Stimulated activated CD8-positive, alpha-beta memory T cell treated with anti-CD3 and anti-CD28 coated beads, Interleukin-4, amount 100 ng/mL, for 48 hours (primary cell): ENCODE data around the gene ASIC2.

Source experiments
- DNase-seq: peaks from one replicate; pipeline ENCODE4 v3.0.0-alpha.2; 2020

Gene ASIC2

GRCh38 chr17:33287096-33287725, 5.9 kb downstream of the ASIC2 start:
- DNase-seq: no peak

DNA sequence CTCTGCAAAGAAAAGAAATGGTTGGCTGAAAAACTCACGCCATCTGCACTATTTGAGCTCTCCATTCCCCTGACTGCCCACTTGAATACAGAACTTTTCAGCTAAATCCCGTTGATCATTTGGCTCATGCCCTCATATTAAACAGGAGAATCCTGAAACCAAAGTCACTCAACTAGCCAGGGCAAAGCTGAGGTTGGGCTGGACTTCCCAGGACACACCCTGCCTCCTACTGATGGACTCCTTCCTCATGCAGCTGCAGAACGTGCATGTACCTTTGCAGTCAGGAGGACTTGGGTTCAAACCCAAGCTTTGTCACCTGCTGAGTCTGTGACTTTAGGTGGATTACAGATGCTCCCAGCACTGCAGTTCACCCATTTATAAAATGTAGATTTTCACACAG, 7.7 kb downstream of the ASIC2 start:
- DNase-seq: no peak

DNA sequence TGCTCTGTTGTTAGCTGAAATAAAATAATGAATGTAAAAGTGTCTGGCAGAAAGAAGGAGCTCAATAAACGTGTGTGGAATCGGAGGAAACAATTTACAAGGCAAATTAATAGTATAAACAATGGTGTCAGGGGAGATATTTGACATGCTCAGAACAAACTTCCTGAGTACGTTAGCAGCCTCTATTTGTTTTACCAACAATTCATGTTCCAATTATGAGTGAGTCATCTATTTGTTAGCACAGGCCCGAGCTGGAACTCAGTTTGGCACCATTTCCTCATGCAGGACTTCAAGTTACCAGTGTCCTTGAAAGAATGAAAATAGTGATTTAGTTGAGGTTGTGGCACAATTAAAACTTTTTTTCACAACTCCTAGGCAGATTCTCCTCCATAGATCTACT, 9.1 kb downstream of the ASIC2 start:
- no peak for DNase-seq

DNA sequence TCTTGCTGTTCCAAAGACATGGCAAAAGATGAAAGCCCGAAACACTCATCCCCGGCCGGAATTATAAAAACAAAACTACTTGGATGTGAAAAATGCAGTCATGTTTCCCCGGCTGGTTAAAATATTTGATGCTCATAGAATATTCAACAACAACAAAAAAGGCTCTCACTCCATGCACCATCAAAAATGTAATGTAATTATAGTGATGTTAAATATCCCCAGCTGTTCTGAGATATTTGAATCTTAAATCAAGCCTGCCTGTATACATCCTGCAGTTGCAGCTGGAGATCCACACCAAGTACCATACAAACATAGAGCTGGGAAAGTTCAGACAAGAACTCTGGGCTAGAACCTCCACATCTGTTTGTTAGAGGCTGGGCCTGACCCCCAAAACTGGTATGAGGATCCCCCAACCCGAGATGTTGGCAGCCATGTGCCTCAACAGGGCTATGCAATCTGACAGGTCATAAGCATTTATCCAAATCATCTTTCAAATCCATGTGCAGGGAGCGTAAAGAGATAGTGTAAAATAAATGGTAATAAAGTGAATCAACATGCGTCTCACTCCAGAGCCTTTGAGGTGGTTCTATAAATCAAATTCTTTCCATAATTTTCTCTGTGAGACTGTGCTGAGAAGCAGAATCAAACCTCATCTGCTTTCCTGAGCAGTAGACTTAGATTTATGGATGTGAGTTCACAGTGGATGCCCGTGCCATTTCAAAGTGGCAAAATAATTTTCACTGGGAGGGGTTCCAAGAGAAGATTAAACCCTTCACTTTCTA, 12.7 kb downstream of the ASIC2 start:
- no peak for DNase-seq

- DNase-seq: no peak
Observed at GRCh38 chr17:33277436-33278100, 15.5 kb downstream of the ASIC2 start.

DNA sequence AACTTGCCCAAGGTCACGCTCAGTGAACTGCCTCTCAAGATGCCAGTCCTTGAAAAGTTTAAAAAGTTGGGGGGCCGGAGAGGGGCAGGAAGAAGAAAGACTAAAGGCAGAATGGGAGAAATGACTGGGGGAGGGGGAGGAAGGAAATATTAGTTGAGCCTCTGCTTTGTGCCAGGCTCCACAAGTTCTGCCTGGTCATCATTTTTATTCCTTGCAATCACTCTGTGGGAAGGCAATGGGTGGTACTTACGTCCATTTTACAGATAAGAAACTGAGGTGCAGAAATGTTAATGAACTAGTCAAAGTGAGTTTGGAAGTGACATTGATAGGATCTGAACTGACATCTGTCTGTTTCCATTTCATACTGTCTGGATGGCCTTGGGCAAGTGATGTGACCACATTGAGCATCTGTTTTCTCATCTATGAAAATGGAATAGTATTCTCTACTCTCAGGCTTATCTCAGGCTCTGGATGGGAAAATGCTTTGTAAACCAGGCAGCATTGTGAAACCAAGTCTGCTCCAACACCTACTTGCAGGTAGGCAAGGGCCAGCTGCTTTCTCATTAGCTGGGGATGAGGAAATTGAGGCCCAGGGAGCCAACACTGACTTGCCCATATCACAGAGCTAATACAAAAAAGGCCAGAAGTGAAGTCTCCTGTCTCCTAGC, 19.2 kb downstream of the ASIC2 start:
- DNase-seq: no peak

DNA sequence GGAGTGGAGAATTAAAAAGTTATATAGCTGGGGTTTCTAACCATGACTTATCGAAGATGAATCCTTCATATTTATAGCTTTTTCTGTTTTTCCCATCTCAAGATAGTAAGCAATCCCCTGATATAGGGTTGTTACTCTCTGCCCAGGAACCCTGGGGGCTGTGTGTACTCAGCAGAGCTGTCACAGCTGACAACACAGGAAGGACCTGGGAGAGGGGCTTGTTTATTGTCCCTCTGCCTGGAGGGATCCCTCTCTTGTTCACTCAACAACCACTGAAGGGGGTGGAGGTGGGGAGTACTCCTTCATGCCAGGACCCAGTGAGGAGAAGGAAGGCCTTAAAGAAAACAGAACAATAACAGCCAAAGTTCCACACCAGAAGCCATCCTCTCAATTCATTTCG, 19.8 kb downstream of the ASIC2 start:
- DNase-seq: no peak

DNA sequence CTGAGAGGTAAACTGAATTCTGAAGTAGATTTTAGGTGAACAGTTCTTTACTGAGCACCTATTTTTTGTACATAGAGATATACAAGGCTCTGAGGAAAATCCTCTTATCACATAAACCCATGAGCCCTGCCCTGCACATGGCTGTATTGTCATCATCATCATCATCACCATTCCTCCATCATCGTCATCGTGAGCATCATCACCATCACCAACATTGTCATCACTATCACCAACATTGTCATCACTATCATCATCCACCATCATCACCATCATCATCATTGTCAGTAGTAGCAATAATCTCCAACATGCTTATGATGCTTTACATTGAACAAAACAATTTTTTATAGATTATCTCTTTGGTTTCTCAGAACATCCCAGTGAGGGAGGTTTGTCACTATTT, 20.7 kb downstream of the ASIC2 start:
- DNase-seq: no peak

DNA sequence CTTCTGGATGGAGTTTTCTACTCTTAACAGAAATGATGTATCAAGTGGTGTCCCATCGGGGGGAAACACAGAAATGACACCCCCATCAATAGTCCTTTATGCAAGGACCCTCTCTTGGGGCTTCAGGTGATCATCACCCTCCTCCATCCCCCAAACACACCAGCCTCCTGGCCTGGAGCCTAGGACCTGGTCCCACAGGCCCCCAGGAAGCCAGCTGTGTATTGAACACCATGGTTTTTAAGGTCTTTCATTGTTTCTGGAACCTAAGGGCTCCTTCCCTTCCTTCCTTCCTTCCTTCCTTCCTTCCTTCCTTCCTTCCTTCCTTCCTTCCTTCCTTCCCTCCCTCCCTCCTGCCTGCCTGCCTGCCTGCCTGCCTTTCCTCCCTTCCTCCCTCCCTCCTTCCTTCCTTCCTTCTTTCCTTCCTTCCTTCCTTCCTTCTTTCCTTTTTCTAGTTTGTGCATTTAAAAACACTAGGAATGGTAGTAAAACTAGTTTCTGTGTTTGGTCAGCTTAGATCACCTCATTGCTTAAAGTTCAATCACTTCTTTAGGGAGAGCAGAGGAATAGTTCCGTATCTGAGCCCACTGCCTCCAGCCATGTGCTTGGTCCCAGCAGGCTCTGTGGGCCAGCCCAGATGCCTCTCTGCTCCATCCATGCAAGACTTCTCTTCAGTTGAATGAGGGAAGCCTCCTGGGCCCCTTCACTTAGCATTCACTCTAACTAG, 23.6 kb downstream of the ASIC2 start:
- DNase-seq: no peak

- no peak for DNase-seq
Observed at GRCh38 chr17:33267851-33268548, 25.1 kb downstream of the ASIC2 start.

- DNase-seq: no peak
Observed at GRCh38 chr17:33267271-33267790, 25.8 kb downstream of the ASIC2 start.

DNA sequence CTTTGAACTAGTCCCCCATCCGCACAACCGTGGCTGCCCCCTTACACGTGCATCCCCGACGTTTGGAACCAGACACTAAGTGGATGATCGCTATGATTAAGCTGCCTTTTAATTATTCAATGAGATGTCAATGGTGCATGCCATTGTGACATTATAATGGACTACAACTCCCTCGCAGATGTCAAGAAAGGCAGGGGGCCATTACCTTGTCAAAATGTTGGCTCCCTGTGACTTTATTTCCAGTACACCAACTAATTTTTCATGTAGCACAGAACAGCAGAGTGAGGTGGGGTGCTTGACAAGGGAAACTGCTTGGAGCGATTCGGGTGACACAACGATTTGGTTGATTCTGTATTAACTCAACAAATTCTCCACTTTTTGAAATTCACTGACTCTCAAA, 26.5 kb downstream of the ASIC2 start:
- DNase-seq: no peak

DNA sequence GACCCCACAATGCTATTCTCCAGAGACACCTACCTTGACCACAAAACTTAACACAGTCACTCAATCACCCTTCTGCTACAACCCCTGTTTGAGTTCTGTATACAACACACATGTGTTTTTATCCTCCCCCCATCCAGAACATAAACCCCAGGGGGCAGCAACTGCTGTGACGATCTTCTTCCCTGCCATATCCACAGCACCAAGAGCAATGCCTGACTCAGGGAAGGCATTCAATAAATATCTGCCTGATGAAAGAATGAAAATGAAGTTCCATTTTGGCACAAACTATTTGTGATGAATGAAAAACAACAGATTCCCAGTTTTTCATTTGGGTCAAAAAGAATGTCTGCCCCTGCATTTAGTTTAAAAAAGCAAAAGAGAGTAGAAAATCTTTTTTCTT, 27.0 kb downstream of the ASIC2 start:
- no peak for DNase-seq

GRCh38 chr17:33263396-33263795, 29.7 kb downstream of the ASIC2 start:
- no peak for DNase-seq

DNA sequence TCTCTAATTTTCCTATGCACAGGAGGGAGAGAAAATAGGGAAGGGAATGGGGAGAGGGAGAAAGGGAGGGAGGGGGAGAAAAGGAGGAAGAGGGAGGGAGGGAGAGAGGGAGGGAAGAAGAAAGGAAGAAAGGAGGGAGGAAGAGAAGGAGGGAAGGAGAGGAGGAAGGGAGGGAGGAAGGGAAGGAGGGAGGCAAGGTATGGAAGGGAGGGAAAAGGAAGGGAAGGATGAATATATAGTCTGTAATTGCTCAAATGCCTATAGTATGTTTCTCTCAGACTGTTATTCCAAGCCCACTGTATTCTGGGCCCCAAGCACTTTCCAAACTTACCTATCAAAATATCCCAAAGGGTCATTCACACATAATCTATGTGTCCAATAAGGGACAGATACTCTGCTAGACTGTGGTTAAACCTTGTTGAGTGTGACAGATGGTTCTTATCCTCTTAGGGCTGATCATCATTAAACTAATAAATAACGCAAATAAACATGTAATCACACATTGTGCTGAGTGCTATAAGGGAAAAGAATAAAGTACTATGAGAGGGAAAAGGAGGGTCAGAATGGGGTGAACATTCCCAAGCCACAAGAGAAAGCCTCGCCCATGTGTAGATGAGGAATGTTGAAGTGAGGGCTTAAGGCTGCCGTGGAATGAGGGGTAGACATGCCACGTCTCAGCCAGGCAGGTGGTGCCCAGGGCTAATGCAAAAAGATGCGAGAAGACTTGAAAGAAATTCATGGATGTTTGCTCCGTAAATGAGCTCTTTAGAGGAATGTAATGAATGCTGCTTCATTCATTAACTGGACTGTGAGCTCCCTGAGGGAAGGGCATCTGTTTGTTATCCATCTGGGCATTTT, 30.6 kb downstream of the ASIC2 start:
- no peak for DNase-seq

DNA sequence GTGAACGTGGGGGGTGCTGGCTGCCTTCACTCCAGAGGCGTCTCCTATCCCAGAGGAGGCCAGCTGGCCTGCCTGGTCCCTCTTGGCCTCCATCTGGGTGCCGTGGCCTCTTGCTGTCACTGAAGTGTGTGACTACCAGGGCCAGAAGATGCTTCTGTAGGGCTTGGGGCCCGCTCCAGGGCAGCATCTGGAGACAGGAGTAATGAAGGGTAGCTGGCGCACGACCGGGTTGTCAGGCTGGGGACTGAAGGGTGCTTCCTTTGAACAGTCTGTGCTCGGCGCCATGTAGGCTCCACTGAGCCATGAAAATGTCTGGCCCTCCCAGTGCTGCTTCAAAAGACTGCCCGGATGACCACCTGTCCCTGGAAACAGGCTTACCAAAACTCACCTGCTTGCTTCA, 31.3 kb downstream of the ASIC2 start:
- DNase-seq: no peak

DNA sequence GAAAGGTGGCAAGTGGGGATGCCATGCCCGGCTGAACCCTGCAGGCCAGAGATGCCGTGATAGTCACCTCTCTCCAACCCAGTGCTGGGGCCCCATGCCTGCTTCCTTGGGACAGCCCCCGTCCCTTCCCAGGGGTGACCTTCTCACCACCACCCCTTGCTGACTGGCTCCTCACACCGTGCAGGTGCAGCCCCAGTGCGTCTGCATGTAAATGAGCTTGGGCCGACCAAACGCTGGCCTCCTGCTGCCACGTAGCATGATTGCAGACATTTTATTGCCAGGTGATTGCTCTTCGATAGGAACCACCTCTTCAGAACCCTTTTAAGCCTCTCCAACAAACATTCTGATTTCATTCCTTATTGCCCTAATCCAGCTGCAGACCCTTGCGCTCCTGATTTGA, 32.5 kb downstream of the ASIC2 start:
- DNase-seq: no peak

- no peak for DNase-seq
Observed at GRCh38 chr17:33258296-33258695, 34.8 kb downstream of the ASIC2 start.

DNA sequence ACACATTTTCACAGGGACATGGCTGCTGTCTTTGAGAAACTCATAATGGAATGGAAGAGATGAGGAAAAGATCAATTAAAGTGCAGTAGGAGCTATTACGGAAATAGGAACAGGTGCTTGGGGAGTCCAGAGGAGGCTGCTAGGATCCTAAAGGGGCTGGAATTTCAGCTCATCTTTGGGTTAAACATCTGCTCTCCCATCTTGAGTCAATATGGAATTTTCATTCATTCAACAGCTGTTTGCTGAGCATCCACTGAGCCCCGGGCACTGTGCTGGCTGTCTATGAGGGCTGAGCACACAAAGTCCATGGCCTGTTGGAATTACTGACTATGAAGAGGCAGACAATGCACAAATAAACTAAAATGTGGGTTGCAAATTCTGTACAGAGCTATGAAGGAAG, 47.9 kb downstream of the ASIC2 start:
- no peak for DNase-seq

- no peak for DNase-seq
Observed at GRCh38 chr17:33243732-33244131, 49.4 kb downstream of the ASIC2 start.
